ENCODE results near the gene PCDH12. TPM values are rescaled to one million over a fixed set of nuclear protein-coding genes. Genes with fewer than 3 reads are reported as not detected.

PCDH12 gene
- 1 to 10 TPM in 5 of 7 donors, under 1 TPM in 2; 0.61 to 3.6 (median 2.1) TPM for total RNA-seq
- 10 to 100 TPM in 1 of 2 donors, 1 to 10 TPM in 1; 1.6 to 11.1 TPM for polyA plus RNA-seq
- long read RNA-seq, donor 1, partial matches to known transcripts: 0 of 2 reads
- long read RNA-seq, donor 1, other reads (novel, unspliced or antisense): 2 of 2 reads
- long read RNA-seq, donor 2, partial matches to known transcripts: 0 of 1 reads
- long read RNA-seq, donor 2, other reads (novel, unspliced or antisense): 0 of 1 reads
- long read RNA-seq, donor 3, full-length matches to known transcripts: 9 of 11 reads
- long read RNA-seq, donor 3, partial matches to known transcripts: 1 of 11 reads
- long read RNA-seq, donor 3, other reads (novel, unspliced or antisense): 1 of 11 reads

DNA sequence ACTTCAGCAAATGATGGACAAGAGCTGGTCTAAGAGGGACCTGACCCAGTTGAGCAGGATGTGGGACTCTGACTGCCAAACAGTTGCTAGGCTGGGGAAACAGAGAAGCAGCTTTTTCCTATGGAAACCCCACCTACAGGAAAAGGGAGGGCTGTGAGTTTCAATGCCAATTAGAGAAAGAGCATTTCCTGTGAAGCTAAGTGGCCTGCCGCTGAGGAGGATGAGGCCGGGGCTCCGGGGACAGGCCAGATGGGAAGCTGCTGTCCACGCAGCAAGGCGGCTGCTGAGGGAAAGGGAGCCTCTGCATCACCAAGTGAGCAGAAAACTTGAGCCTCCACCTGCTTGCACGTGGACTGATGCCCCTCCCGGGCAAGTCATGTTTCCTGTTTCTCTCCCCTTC, at the start of gene PCDH12:
TSS of gene PCDH12 (minus strand) at position 90 of the 400 bp plus-strand sequence. CDS start 351 bp downstream, outside the sequence.
- peak in 1 of 5 donors; percentile 26 for DNase-seq
- 14 to 23% (median 14%) methylated on average over 7 of the region's 7 CpGs for WGBS, 3 donors
- H3K9me3 ChIP-seq: no peaks in the 10 kb centered on the region
- TF ChIP-seq EP300 (IDR thresholded peaks at IDR 0.05): no peak
- TF ChIP-seq, protein P1, sequence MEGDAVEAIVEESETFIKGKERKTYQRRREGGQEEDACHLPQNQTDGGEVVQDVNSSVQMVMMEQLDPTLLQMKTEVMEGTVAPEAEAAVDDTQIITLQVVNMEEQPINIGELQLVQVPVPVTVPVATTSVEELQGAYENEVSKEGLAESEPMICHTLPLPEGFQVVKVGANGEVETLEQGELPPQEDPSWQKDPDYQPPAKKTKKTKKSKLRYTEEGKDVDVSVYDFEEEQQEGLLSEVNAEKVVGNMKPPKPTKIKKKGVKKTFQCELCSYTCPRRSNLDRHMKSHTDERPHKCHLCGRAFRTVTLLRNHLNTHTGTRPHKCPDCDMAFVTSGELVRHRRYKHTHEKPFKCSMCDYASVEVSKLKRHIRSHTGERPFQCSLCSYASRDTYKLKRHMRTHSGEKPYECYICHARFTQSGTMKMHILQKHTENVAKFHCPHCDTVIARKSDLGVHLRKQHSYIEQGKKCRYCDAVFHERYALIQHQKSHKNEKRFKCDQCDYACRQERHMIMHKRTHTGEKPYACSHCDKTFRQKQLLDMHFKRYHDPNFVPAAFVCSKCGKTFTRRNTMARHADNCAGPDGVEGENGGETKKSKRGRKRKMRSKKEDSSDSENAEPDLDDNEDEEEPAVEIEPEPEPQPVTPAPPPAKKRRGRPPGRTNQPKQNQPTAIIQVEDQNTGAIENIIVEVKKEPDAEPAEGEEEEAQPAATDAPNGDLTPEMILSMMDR (IDR thresholded peaks at IDR 0.05): no peak
- TF ChIP-seq POLR2A (IDR thresholded peaks at IDR 0.05): no peak
- H3K27ac ChIP-seq: no peak within 1 kb of the TSS
- no peaks in the 10 kb centered on the region for H3K36me3 ChIP-seq
- no peak within 1 kb of the TSS for H3K4me3 ChIP-seq
- intact Hi-C loops (cut with DNase I): loop anchor here in 3 of 4 donors (2.0 to 10.0 kb wide), 4 partner anchors 73 to 265 kb away; no protein-coding TSS in a partner anchor
- H3K27me3 ChIP-seq: no peaks in the 10 kb centered on the region
- no peaks in the 10 kb centered on the region for H3K4me1 ChIP-seq (ENCODE audit: insufficient read depth)

DNA sequence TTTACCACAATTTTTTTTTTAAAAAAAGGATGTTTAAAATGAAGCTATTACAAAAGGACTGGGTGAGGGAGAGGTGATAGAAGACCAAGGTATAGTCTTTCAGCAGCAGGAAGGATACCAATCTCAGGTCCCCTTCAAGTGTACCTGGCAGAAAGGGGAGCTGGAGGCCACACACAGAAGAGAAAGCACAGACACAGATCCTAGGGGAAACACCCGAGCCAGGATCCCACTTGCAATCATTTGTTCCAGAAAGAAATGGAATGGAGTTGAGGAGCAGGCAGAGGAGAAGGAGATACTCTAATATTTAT, 49.2 kb upstream of the PCDH12 start:
- no peaks in the 10 kb centered on the region for H3K9me3 ChIP-seq
- no peak overlapping the region for H3K27ac ChIP-seq
- intact Hi-C loops (cut with DNase I): loop anchor here in 2 of 4 donors (10.0 kb wide), 2 partner anchors 128 to 138 kb away; no protein-coding TSS in a partner anchor
- H3K27me3 ChIP-seq: no peaks in the 10 kb centered on the region
- 82 to 86% (median 85%) methylated on average over 1 of the region's 1 CpG for WGBS, 3 donors
- TF ChIP-seq EP300 (IDR thresholded peaks at IDR 0.05): no peak
- TF ChIP-seq, protein P1 (IDR thresholded peaks at IDR 0.05): no peak
- TF ChIP-seq POLR2A (IDR thresholded peaks at IDR 0.05): no peak
- H3K36me3 ChIP-seq: no peaks in the 10 kb centered on the region
- no peaks in the 10 kb centered on the region for H3K4me1 ChIP-seq (ENCODE audit: insufficient read depth)
- no peak for DNase-seq
- H3K4me3 ChIP-seq: no peak overlapping the region

DNA sequence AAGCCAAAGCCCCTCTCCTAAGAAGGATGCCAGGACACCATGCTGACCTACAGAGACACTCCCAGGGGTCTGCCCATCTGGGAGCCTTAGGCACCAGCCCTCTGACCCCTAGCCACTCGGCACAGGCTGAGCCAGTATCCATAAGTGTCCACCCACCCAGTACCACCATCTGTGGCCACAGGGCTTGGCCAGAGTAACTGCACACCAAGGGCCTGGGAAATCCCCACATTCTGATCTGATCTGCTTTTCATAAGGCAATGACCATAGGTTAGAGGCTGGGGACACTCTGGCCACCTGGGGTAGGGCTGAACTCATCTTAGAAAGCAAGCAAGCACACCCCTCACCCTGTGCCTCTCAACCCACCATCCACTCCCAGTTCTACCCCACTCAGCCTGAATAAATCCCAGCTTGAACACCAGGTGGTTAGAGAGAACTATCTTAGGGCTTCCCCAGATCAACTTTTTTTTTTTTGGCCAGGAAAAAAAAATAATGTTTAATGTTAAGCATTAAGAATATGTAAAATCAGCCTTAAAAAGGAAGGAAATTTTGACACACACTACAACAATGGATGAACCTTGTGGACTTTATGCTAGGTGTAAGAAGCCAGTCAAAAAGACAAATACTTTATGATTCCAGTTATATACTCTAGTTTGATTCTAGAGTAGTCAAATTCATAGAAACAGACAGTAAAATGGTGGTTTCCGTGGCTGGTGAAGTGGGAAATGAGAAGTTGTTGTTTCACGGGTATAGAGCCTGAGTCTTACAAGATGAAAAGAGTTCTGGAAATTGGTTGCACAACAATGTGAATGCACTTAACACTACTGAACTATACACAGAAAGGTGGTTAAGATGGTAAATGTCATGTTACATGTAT, 48.6 kb upstream of the PCDH12 start:
- H3K9me3 ChIP-seq: no peaks in the 10 kb centered on the region
- TF ChIP-seq POLR2A (IDR thresholded peaks at IDR 0.05) (no peak), EP300 (IDR thresholded peaks at IDR 0.05) (no peak)
- TF ChIP-seq, protein P1 (IDR thresholded peaks at IDR 0.05): no peak
- no peak overlapping the region for H3K4me3 ChIP-seq
- intact Hi-C loops (cut with DNase I): loop anchor here in 2 of 4 donors (10.0 kb wide), 2 partner anchors 128 to 138 kb away; no protein-coding TSS in a partner anchor
- WGBS, 3 donors: 71 to 83% (median 79%) methylated on average over 3 of the region's 3 CpGs
- no peak overlapping the region for H3K27ac ChIP-seq
- H3K4me1 ChIP-seq (ENCODE audit: insufficient read depth): no peaks in the 10 kb centered on the region
- H3K36me3 ChIP-seq: no peaks in the 10 kb centered on the region
- no peaks in the 10 kb centered on the region for H3K27me3 ChIP-seq
- no peak for DNase-seq

DNA sequence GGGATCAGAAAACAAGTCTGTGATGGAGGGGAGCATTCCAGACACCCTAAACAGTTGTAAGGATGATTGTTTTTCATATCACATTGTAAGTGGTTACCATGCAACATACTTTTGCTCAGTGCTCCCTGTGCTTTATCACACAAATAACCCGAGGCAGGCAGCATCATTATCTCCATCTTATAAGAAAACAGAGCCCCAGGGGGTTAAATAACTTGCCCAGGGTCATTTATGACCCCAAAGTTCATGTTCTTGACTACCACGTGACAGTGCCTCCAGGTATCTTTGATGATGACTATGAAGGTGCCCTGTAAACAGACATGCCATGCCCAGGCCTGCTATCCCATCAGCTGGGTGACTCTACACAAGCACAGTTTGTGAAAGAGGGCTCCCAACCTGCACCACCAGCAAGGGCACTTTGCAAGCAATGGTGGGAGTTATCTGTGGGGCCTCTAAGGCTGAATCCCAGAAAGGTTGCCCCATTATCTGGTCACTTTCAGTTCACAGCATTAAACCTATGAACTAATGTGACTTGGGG, 45.3 kb upstream of the PCDH12 start:
- intact Hi-C loops (cut with DNase I): loop anchor here in 2 of 4 donors (10.0 kb wide), 2 partner anchors 131 to 141 kb away; no protein-coding TSS in a partner anchor
- Histone ChIP-seq H3K36me3 (no peaks in the 10 kb centered on the region), H3K27me3 (no peaks in the 10 kb centered on the region), H3K9me3 (no peaks in the 10 kb centered on the region), H3K27ac (no peak overlapping the region), H3K4me3 (no peak overlapping the region), H3K4me1 (ENCODE audit: insufficient read depth) (no peaks in the 10 kb centered on the region)
- TF ChIP-seq EP300 (IDR thresholded peaks at IDR 0.05) (no peak), POLR2A (IDR thresholded peaks at IDR 0.05) (no peak)
- TF ChIP-seq, protein P1 (IDR thresholded peaks at IDR 0.05): no peak
- 43 to 61% (median 52%) methylated on average over 2 of the region's 2 CpGs for WGBS, 3 donors
- no peak for DNase-seq
